ENCODE measurements around the gene ZNF358.
"Not testable (repeated sequence)": the region's sequence is repeated elsewhere in the genome, so short reads cannot be mapped to it uniquely, and the experiment has no call there.

Gene ZNF358

GRCh38 chr19:7535047-7535997, 19.4 kb downstream of the ZNF358 start, which contains the start of gene PNPLA6:
Gene PNPLA6, plus strand, starts transcription at chr19:7535717. Its CDS starts 72 bp downstream, at chr19:7535789.
- TF ChIP-seq CTCF (IDR thresholded peaks at IDR 0.05; ENCODE audit: control insufficient read depth, insufficient read depth, low read depth, low read length, missing control alignments) = no peak
- H3K4me3 ChIP-seq (ENCODE audit: control insufficient read depth, low read depth, low read length) = peak within 1 kb of the TSS; percentile 74
- peak; percentile 73 for DNase-seq (ENCODE audit: low read depth)

GRCh38 chr19:7535998-7536695, 20.2 kb downstream of the ZNF358 start:
- DNase-seq (ENCODE audit: low read depth) = no peak
- peak overlapping the region; percentile 74 for H3K4me3 ChIP-seq (ENCODE audit: control insufficient read depth, low read depth, low read length)
- no peak for TF ChIP-seq CTCF (IDR thresholded peaks at IDR 0.05; ENCODE audit: control insufficient read depth, insufficient read depth, low read depth, low read length, missing control alignments)

GRCh38 chr19:7538990-7539389, 23.1 kb downstream of the ZNF358 start:
- not testable (repeated sequence) for H3K4me3 ChIP-seq (ENCODE audit: control insufficient read depth, low read depth, low read length); DNase-seq (ENCODE audit: low read depth)

- DNase-seq (ENCODE audit: low read depth) = no peak
- no peak overlapping the region for H3K4me3 ChIP-seq (ENCODE audit: control insufficient read depth, low read depth, low read length)
- TF ChIP-seq CTCF (IDR thresholded peaks at IDR 0.05; ENCODE audit: control insufficient read depth, insufficient read depth, low read depth, low read length, missing control alignments) = no peak
Measured at GRCh38 chr19:7539827-7540425, 24.0 kb downstream of the ZNF358 start.

GRCh38 chr19:7540761-7541474, 25.0 kb downstream of the ZNF358 start:
- no peak overlapping the region for H3K4me3 ChIP-seq (ENCODE audit: control insufficient read depth, low read depth, low read length)
- no peak for DNase-seq (ENCODE audit: low read depth)
- no peak for TF ChIP-seq CTCF (IDR thresholded peaks at IDR 0.05; ENCODE audit: control insufficient read depth, insufficient read depth, low read depth, low read length, missing control alignments)

GRCh38 chr19:7541475-7541824, 25.5 kb downstream of the ZNF358 start:
- no peak overlapping the region for H3K4me3 ChIP-seq (ENCODE audit: control insufficient read depth, low read depth, low read length)
- TF ChIP-seq CTCF (IDR thresholded peaks at IDR 0.05; ENCODE audit: control insufficient read depth, insufficient read depth, low read depth, low read length, missing control alignments) = no peak
- no peak for DNase-seq (ENCODE audit: low read depth)

Data from AG09309 (cell line).